ENCODE measurements around the gene OR10H3.
"Not testable (repeated sequence)": the region's sequence is repeated elsewhere in the genome, so short reads cannot be mapped to it uniquely, and the experiment has no call there.

The OR10H3 gene

DNA sequence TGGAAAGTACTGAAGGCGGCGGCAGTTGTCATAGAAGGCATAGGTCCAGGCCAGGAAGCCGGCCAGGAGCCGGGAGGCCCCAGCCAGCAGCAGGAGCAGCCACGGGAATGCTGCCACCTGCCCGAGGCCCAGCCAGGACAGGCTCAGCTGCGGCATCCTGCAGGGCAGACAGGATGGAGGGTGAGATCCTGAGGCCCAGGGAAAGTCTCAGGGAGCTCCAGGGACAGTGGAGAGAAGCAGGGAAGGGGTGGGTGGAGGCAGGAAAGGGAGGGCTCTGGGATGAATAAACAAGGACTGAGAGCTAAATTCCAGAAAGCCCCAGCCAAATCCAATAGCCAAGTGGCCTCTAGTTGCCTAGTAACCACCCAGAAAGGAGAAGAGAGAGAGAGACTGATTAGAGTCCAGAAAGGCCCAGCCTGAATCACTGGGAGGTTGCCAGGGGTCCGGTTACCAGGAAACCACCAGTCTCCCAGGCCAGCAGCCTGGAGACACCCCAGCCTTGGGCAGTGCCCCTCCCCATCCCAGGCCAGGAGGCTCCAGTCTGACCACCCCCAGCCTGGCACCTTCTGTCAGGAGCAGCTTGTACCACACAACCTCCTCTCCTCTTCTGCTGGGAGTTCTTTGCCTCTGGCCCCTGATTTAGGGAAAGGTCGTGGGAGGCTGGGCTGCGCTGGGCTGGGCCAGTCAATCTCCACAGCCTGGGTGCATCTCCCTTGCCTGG lies 42.1 kb downstream of the OR10H3 start:
- no peak for DNase-seq

DNA sequence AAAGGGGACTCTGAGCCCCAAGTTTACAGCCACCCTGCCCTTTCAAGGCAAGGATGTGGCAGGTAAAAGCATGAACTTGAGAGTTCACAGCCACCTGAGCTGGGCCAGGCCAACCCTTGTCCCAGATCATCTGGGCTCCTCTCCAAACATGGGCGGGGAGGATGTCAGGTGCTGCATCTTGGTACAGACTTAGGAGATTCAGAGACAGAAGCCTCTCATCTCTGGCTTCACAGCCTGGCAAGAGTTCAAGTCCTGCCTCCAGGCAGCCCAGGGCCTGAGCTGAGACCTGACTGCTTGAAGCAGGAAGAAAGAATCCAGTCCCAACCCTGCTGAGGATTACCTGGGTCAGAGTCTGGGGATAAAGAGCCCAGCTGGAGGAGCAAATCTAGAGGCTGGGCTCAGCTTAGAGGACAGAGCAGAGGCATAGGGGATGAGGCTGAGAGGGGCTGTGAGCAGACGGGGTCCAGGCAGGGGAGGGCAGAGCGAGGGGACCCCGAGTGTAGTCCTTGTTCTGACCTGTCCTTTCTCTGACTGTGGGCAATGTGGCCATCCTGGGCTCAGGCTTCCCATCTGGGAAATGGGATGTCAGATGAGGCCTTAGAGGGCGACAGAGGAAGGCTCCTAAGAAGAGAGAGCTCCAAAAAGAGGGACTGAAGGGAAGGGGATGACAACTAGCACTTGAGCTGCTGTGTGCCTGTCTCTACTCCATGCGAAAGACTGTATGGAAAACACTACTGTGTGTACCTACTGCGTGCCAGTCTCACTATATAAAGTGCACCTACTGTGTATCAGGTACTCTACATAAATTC lies 43.0 kb downstream of the OR10H3 start:
- DNase-seq = no peak

GRCh38 chr19:15781661-15782060 lies 43.9 kb downstream of the OR10H3 start:
- no peak for DNase-seq

DNA sequence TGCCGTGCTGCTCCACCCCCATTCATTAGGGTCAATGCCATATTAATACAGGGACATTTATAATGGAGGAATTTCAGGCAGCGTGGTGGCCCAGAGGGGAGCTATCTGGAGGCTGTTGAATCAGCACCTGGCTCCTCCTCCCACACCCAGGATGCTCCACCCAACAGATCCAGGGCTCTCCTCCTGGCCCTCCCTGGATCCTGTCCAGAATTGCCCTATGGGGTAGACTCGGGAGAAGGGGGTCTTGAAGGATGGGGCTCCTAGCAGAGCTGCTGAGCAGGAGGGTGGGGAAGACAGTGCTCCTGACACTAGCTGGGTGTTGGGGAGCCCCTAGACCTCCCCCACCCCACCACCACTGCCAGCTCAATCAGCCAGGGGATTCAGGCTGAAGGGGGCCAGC lies 44.4 kb downstream of the OR10H3 start:
- DNase-seq = no peak

DNA sequence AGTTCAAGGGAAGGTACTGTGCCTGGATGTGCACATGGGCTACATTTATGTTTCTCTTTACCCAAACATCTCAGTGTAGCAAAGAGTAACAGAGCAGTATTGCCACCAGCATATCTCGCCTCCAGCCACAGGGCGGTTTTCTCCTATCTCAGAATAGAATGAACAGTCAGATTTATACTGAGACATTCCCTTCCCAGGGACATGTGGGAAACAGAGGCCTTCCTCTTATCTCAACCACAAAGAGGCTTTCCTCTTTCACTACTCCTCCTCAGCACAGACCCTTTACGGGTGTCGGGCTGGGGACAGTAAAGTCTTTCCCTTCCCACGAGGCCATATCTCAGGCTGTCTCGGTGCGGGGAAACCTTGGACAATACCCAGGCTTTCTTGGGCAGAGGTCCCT lies 45.1 kb downstream of the OR10H3 start:
- DNase-seq = not testable (repeated sequence)

DNA sequence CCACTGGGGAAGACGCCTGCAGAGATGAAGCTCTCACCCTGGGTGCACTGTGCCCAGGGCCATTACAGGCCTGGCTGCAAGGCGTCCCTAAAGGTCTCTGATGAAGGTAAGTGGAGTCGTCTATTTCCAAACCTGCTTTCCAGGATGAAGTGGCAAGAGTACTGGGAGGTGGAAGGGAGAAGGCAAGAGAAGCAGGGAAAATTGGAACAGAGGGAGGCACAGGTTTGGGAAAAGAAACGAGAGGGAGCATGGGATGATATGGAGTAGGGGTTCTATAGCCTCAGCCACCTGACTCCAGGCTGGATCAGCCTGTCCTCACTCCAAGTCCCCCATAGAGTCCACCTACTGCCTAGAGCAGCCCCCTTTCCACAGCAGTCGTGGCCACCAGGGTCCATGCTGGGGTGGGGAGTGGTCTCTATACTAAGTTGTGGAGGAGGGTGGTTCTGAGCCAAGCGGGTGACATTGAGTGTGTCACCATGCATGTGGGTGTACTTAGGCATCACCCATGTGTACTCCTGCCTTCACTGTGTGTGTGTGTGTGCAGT lies 49.9 kb downstream of the OR10H3 start, which contains the start of gene OR10H5:
OR10H5 (plus strand) TSS at position 51 of the 545 bp plus-strand sequence. CDS start 6,388 bp downstream, outside the sequence.
- DNase-seq = no peak

DNA sequence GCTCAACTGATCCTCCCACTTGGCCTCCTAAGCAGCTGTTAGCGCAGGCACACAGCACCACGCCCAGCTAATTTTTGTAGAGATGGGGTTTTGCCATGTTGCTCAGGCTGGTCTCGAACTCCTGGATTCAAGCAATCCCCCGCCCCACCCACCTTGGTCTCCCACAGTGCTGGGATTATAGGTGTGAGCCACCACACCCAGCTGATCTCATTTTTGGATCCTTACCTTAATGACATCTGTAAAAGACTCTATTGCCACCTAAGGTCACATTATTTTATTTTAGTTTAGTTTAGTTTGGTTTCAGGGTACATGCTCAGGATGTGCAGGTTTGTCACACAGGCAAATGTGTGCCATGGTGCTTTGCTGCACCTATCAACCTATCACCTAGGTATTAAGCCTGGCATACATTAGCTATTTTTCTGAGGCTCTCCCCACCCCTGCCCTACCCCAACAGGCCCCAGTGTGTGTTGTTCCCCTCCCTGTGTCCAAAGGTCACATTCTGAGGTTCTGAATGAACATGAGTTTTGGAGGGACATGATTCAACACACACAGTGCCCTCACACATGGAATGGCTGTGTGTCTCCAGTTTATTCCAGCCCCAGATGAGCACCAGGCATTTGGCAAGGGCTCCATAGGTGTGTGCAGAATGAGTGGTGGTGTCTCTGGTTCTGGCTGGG lies 50.9 kb downstream of the OR10H3 start:
- no peak for DNase-seq

- no peak for DNase-seq
Measured at GRCh38 chr19:15790096-15790495, 52.3 kb downstream of the OR10H3 start.
